Measurements from ENCODE around the gene PHETA2.

PHETA2 gene, protein sequence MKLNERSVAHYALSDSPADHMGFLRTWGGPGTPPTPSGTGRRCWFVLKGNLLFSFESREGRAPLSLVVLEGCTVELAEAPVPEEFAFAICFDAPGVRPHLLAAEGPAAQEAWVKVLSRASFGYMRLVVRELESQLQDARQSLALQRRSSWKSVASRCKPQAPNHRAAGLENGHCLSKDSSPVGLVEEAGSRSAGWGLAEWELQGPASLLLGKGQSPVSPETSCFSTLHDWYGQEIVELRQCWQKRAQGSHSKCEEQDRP

DNA sequence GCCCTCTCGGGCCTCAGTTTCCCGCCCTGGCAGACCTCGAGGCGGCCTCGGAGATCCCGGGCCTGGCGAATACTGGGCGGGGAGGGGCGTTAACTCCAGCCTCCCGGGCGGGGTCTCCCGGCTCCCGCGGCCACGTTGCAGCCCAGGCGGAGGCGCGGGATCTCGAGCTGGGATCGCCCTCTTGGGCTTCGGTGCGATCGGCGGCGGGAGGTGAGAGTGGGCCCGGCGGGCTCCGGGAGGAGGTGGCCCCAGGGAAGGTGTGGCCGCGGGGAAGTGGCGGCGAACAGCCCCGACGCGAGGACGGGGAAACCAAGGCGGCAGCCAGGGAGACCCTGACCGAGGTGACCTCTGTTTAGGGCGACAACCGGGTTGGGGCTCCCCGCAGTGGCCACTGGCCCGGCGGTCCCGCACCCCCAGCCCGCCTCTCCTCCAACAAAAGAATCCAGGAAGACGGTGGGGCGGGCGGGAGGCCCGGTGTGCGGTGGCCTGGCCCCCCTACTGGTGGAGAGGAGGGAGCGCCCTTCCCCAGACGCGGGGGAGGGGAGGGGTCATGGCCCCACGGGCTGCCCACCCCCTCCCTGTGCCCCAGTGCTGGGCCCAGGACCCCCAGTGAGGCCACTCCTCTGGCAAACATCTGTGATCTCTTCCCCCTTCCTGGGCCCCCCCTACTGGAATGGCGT is at the start of gene PHETA2:
Gene PHETA2 (plus strand): TSS at position 117 of the 680 bp plus-strand sequence. CDS start 3,046 bp downstream, outside the sequence.
- DNase-seq (ENCODE audit: low spot score) = no peak

DNA sequence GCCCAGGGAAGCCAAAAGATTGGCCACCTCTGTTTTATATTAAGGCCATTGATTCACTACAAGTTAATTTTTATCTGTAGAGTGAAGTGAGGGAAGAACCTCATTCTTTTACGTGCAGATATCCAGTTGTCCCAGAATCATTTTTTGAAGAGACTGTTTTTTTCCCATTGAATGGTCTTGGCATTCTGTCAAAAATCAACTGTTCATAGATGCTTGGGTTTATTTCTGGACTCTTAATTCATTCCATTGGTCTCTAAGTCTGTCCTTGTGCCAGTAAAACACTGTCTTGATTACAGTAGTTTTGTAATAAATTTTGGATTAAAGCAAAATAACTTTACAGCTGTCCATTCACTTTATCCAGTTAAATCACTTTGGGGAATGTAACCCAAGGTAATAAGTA is 48.6 kb upstream of the PHETA2 start:
- no peak for DNase-seq (ENCODE audit: low spot score)

DNA sequence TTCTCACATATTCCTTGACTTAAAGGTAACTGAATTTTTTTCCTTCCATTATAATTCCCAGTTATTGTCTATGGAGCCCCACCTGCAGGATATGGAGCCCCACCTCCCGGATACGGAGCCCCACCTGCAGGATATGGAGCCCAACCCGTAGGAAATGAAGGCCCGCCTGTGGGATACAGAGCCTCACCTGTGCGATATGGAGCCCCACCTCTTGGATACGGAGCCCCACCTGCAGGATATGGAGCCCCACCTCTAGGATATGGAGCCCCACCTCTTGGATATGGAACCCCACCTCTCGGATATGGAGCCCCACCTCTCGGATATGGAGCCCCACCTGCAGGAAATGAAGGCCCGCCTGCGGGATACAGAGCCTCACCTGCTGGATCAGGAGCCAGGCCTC is 47.3 kb upstream of the PHETA2 start:
- no peak for DNase-seq (ENCODE audit: low spot score)

DNA sequence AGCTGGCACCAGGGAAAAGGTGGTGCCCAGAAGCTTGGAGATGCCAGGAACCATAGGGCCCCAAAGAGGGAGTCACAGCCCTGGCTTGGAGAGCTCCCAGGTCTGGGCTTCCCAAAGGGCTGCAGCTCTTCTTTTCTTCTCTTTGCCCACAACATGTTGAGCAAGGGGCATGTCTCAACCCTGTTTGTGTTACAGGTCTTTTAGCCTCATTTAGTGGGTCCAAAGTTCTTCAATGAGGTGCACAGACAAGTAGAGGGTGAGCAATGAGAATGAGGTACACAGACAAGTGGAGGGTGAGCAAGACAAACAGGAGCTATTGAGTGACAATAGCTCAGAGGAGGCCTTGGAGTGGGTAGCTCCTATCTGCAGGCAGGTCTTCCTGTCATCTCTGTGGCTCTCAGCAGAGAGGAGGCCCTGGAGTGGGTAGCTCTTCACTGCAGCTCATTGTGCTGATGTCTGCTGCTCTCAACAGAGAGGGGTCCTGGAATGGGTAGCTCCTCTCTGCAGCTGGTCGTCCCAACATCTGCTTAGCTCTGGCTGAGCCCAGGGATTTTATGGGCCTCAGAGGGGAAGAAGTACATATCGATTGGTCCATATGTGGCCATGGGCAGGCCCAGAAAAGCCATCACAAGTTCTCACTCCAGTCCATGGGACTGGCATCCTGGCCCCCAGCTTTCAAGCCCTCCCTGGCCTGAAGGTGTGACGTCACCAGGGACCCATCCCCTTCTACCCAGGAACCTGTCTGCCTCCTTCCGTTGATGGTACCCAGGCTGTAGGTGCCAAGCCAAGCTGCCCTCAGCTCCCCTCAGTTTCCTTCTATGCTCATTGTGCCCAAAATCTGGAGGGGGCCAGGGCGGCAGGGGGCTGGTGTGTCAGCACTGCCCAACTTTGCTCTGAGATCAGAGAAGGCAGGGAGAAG is 40.5 kb upstream of the PHETA2 start:
- no peak for DNase-seq (ENCODE audit: low spot score)

DNA sequence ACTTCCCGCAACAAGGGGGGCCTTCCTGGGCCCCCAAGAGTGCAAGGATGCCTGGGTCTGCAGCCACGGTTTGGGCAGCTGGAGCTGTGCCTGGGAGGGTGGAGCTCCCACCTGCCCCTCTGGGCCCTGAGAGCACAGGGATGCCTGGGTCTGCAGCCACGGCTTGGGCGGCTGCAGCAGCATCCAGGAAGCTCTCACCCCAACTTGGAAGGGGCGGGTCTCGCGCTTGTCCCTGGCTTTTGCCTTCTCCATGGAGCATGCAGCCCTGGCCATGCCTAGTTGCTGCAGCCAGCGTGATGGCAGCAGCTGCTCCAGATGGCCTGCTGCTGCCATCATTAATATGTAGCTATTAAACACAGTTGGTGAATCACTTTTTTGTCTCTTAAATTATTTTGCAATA is 38.8 kb upstream of the PHETA2 start:
- no peak for DNase-seq (ENCODE audit: low spot score)

DNA sequence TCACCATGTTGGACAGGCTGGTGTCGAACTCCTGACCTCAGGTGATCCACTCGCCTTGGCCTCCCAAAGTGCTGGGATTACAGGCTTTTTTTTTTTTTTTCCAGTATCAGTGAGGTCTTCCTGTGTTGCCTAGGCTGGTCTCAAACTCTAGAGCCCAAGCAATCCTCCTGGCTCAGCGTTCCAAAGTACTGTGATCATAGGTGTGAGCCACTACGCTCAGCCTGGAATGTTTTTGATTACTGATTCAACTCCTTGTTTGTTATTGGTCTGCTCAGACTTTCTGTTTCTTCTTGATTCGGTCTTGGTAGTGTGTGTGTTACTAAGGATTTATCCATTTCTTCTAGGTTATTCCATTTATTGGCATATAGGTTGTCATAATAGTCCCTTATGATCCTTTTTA is 34.8 kb upstream of the PHETA2 start:
- no peak for DNase-seq (ENCODE audit: low spot score)

DNA sequence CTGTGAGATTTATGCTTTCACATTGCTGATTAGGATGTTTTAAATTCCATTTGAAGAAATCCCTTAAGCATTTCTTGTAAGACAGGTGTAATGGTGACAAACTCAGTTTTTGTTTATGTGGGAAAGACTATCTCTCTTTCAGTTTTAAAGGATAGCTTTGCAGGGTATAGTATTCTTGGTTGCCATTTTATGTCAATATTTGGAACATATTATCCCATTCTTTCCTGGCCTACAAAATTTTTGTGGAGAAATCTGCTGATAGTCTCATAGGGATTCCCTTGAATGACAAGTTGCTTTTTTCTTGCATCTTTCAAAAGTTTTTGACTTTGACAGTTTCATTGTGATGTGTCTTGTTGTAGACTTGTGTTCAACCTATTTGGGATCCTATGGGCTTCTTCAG is 32.3 kb upstream of the PHETA2 start:
- no peak for DNase-seq (ENCODE audit: low spot score)

DNA sequence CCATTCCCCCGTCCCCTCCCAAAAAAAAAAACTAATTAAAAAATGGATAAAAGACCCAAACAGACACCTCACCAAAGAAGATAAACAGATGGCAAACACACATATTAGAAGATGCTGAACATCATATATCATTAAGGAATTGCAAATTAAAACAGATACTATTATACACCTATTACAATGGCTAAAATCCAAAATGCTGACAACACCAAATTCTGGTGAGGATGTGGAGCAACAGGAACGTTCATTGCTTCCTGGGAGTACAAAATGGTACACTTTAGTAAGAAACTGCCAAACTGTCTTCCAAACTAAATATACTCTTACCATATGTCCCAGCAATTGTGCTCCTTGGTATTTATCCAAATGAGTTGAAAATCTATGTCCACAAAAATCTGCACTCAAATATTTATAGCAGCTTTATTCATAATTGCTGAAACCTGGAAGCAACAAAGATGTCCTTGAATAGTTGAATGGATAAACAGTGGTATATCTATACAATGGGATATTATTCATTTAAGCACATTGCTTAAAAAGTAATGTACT is 23.3 kb upstream of the PHETA2 start:
- no peak for DNase-seq (ENCODE audit: low spot score)

DNA sequence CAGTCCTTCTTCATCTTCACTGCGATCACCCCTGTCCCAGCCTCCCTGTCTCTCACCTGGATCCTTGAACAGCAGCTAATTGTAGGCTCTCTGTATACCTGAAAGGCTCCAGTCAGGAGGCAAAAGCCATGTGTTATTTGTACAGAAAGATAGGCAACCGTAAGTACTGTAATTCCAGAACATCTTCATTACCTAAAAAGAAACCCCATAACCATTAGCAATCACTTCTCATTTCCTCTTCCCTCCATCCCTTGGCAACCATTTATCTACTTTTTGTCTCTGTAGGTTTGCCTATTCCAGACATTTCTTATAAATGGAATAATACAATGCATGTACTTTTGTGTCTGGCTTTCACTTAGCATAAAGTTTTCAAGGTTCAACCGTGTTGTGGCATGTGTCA is 21.3 kb upstream of the PHETA2 start:
- DNase-seq (ENCODE audit: low spot score) = no peak

DNA sequence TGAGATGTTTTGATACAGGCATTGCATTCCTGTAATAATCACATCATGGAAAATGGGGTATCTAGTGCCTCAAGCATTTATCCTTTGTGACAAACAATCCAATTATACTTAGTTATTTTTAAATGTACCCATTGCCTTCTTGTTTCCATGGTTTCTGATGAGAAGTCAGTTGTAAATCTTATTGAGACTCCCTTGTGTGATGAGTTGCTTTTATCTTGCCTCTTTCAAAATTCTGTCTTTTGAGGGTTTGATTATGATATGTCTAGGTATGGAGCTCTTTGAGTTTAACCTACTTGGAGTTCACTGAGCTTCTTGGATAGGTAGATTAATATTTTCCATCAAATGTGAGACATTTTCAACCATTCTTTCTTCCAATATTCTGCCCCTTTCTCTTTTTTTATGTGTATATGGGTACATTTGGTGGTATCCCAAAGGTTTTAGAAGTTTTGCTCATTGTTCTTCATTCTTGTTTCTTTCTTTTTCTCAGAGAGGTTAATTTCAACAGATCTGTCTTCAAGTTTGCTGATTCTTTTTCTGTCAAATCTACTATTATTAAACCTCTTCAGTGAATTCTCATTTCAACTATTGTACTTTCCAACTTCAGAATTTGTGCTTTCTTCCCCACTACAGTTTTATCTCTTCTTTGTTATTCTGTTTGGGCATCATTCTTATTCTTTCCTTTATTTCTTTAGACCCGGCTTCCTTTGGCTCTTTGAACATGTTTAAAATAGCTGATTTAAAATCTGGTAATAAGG is 17.1 kb upstream of the PHETA2 start:
- no peak for DNase-seq (ENCODE audit: low spot score)

DNA sequence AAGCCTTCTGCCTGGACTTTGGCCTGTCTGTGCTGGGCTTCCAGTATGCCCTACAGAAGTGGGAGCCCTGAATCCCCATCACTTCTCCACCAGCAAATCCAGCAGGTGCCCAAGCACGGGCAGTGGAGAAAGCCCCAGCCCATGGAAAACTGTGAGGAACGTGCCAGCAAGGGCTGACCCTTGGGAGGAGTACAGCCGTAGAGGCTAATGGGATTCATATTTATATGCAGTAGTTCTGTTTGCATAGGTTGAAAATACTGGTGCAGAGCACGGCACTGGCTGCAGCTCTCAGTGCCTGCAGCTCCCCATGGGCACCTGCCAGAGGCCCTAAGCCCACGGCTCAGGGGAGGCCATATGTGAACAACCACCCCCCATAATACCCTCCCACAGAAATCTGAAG is 13.6 kb upstream of the PHETA2 start:
- DNase-seq (ENCODE audit: low spot score) = no peak

DNA sequence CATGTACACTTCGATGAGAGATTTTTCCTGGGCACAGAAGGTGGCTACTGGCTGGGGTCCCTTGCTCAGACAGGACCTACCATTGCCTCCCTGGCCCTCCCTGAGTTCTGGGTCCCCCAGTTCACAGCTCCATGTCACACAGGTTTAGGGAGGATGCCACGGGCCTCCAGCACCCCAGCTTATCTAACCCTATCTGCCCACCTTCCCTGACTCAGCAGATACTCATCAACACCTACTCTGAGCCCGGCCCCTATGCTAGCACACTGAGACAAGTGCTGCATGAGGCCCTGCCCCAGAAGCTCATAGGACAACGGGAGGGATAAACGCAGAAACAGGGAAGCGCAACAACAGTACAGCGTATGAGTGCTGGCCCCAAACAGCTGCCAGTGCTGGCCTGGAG is 13.0 kb upstream of the PHETA2 start:
- DNase-seq (ENCODE audit: low spot score) = peak; percentile 36

DNA sequence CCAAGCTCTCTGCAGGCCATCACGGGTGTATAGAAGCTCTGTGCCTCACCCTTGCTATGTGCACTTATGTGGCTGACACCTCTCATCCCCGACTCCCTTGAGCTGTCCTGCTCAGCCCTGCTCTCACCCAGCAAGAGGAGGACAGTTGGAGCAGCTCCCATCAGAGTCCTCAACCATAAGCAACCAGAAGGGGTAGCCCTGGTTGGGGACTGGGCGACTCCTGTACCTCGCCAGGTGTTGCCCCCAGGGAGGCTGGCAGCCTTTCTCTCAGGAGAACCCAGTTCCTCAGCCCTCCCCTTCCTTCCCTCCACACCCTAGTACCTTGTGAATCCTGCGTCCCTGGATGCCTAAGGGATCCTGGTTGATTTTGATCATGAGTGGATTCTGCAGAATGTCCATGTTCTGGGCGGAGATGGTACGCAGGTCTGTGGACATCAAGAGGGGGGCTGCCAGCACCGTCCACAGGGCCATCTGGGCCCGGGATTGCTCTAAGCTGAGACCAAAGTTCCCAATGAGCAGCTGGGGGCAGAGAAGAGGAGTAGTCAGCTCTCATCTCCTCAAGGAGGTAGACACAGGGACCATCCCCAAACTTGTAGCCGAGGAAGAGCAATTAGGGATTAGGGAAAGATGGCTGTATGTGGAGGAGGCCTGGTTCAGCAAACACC is 11.4 kb upstream of the PHETA2 start:
- no peak for DNase-seq (ENCODE audit: low spot score)

DNA sequence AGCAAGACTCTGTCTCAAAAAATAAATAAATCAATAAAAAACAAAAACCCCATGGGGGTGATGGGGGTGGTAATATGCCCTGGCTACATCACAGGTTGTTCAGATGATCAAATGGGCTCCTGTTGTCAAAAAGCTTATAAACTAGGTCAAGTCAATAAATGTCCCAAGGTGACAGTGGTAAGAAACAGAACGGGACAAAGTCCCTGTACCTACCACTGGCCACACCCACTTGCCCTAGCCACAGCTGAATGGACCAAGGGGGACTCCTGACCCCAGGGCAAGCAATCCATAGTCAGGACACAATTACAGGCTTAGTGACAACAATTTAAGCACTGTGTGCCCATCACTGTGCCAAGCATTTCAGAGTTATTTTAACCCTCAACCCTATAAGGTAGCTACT is 9.4 kb upstream of the PHETA2 start:
- no peak for DNase-seq (ENCODE audit: low spot score)

DNA sequence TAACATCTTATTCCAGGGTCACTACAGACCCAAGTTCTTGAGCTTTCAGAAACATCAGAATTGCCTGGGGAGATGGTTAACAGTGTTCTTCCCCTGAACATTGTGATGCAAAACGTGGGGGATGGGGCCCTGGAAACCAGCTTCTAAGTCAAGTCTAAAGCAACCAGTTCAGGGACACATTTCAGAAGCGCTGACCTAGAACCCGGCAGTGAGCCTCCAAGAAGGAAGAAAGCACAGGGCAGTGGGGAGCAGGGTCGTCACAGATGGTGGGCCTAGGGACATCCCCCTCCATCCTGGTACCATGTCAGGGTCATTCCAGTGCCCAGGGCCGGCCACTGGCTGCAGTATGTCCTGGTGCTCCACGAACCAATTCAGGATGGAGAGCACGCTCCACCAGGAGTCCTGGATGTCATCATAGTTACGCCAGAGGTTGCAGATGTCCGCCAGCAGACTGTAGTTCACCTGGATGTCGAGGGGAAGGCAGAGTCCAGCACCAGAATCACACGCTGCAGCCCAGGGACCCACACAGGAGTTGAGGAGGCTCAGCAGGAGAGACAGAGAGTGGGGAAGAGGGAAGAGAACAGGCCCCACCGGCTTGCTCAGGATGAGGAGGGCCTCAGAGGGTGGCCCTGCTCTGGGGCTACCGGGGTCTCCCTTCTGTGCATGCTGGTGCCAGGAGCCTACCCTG is 8.5 kb upstream of the PHETA2 start:
- DNase-seq (ENCODE audit: low spot score) = no peak

DNA sequence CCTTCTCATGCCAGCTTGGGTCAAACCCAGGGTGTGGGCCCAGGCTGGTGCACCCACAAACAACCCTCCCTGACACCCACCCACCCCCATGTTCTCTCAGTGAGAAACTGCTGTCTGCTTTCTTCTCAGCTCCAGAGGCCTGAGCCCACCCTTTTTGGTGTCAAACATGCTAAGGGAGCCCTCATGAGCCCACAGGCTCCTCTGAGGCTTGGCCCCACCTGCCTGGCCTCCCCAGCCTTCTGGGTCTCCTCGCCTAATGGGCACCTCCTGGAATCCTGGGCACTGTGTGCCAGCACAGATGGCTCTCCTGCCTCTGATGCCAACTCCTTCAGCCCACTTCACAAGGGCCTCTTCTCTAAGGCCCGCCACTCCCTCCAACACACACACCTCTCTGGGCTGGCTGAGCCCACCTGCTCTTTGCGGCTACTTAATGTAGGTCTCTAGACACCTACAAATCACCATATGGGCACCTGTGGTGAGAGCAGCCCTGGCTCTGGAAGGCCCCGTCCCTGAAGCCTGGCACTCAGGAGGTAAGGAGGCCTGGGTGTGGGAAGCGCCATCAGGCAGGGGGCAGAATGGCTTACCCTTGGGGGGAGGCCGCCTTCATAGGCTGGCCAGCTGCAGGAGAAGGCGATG is 7.8 kb upstream of the PHETA2 start:
- no peak for DNase-seq (ENCODE audit: low spot score)

DNA sequence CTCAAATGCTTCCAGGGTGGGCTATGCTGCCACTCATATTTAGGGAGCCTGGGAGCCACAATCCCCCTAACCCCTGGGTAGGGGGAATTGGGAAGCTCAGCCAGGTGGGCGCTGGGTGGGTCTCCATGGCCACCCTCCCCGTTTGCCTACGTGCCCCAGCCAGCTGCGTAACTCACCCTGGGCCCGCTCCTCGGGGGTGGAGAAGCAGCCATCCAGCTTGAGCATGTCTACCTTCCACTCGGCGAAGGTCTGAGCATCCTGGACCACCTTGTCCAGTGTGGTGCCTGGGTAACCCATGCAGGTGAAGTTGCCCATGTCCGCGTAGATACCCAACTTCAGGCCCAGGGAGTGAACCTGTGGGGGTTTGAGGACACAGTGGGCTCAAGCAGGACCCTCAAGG is 7.1 kb upstream of the PHETA2 start:
- no peak for DNase-seq (ENCODE audit: low spot score)

DNA sequence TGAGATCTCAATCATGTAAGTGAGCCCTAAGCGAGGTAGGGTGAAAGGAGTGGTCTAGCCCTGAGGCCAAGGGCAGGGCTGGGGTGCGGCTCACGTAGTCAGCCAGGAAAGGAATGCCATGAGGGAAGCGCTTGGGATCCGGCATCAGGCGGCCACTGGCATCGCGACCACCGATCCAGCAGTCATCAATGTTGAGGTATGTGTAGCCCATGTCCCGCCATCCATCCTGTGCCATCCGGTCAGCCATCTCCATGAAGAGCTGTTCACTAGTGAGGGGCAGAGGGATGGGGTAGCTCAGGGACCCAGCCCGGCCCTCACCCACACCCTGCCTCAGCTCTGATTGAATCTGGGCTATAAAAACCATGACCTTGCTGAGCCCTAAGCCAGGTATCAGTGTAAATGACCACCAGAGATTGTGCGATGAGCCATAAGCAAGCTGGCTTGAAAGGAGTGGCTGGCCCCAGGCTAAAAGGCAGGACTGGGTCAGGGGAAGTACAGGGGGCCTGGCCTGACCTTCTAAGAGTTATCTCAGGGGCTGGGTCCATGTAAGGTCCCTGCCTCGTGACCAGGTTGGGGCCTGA is 6.3 kb upstream of the PHETA2 start:
- DNase-seq (ENCODE audit: low spot score) = no peak

DNA sequence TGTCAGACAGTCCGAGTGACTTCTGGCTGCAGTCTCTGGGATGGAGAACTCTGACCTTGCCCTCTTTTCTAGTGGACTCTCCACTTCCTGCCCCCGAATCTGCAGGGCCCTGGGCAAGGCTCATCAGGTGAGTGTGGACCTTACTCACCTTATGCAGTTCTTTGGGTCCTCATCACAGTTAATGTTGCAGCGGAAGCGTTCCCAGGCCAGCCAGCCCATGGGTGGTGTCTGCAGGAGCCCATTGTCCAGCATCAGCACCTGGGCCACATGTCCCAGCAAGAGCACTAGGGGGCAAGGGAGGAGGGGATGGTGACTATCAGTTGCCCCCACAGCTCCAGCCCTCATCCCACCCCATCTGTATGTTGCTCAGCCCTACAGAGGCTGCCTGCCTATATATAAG is 5.8 kb upstream of the PHETA2 start:
- no peak for DNase-seq (ENCODE audit: low spot score)
